GM12878 (cell line): ENCODE results near the gene SSR3. TPM values are rescaled to one million over a fixed set of nuclear protein-coding genes. Genes with fewer than 3 reads are reported as not detected.
A peak's percentile ranks its signal among the peaks of the same experiment; 100 is the strongest.

Experiments used
- ATAC-seq: fragments of 200-7000 bp; cut with Tn5 transposase; 3 replicates; pipeline ENCODE4 v1.9.1; 2020; ENCODE audit warnings: mild to moderate bottlenecking, moderate library complexity
- BruUV-seq: library from RNA; stranded (reverse); fragments of 400-500 nt; replicated peaks from 2 replicates; lab custom pipeline; 2021; lab: Mats Ljungman, UMichigan
- CTCF ChIA-PET: fragments of 300-600 bp; sonication (Branson Sonifier 250); formaldehyde crosslinking; extraction: SDS; loops from one replicate; lab custom pipeline; 2021; ENCODE audit warnings: inconsistent platforms; lab: Yijun Ruan, JAX
- POLR2A ChIA-PET: fragments of 350-600 bp; formaldehyde crosslinking; extraction: SDS; loops from one replicate; lab custom pipeline; 2021; ENCODE audit warnings: inconsistent platforms; lab: Charles Lee
- RAD21 ChIA-PET: fragments of 300-600 bp; sonication (Branson Sonifier 250); formaldehyde crosslinking; loops from one replicate; lab custom pipeline; 2023; ENCODE audit warnings: antibody characterized with exemption; ENCODE audit not compliant: unreplicated experiment; lab: Charles Lee
- SMC1A ChIA-PET: fragments of 300-600 bp; sonication (Branson Sonifier 250); formaldehyde crosslinking; loops from one replicate; lab custom pipeline; 2023; ENCODE audit not compliant: unreplicated experiment, uncharacterized antibody; lab: Charles Lee
- DNase-seq: peaks from one replicate; pipeline ENCODE4 v3.0.0-alpha.2; 2011; ENCODE audit warnings: low read depth, low spot score
- FAIRE-seq: peaks from 3 replicates; lab custom pipeline; 2011; peaks lifted over from hg19 to GRCh38; lab: Jason Lieb, UNC
- H2AFZ ChIP-seq: 2 replicates; pipeline ENCODE4 v1.6.0; 2011; ENCODE audit warnings: low read depth, low read length, control low read depth; ENCODE audit not compliant: control insufficient read depth
- H3K27ac ChIP-seq: 2 replicates; pipeline ENCODE4 v1.5.1; 2011; ENCODE audit warnings: control low read depth; ENCODE audit not compliant: control insufficient read depth, insufficient read depth
- H3K27me3 ChIP-seq, 2 experiments: replicated peaks in 1 of 2; 2 replicates each; pipeline versions ENCODE4 v1.6.0 to v1.6.1; 2011; ENCODE audit warnings: low read length in 1 of 2; ENCODE audit not compliant: control insufficient read depth in 2 of 2, insufficient read depth in 2 of 2
- H3K36me3 ChIP-seq, 2 experiments: 2 replicates each; pipeline ENCODE4 v1.5.1; 2011; ENCODE audit warnings: low read length in 1 of 2; ENCODE audit not compliant: control insufficient read depth in 2 of 2, insufficient read depth in 2 of 2
- H3K4me1 ChIP-seq: 2 replicates; pipeline ENCODE4 v1.6.1; 2011; ENCODE audit warnings: mild to moderate bottlenecking, low read length, moderate library complexity, mixed read lengths; ENCODE audit not compliant: control insufficient read depth, insufficient read depth
- H3K4me2 ChIP-seq: 2 replicates; pipeline ENCODE4 v1.6.0; 2011; ENCODE audit warnings: control low read depth; ENCODE audit not compliant: control insufficient read depth, insufficient read depth
- H3K4me3 ChIP-seq: fragments of 200-600 bp; sonication (generic); 2 replicates; pipeline ENCODE4 v1.5.1; 2016
- H3K79me2 ChIP-seq: 2 replicates; pipeline ENCODE4 v1.6.0; 2011; ENCODE audit warnings: low read length; ENCODE audit not compliant: control insufficient read depth, insufficient read depth
- H3K9ac ChIP-seq: 2 replicates; pipeline ENCODE4 v1.8.0; 2011; ENCODE audit warnings: low read length, control low read depth, mixed read lengths; ENCODE audit not compliant: control insufficient read depth, insufficient read depth
- H3K9me3 ChIP-seq: replicated peaks from 3 replicates; pipeline ENCODE4 v1.5.1; 2011; ENCODE audit warnings: mild to moderate bottlenecking, low read length; ENCODE audit not compliant: control insufficient read depth, insufficient read depth
- H4K20me1 ChIP-seq: 2 replicates; pipeline ENCODE4 v1.6.0; 2011; ENCODE audit not compliant: control insufficient read depth, insufficient read depth
- ATF2 ChIP-seq: IDR thresholded peaks from 2 replicates; pipeline ENCODE4 v1.6.1; 2012; ENCODE audit warnings: low read length, inconsistent platforms
- CHD4 ChIP-seq: fragments of 200-600 bp; sonication (generic); IDR thresholded peaks from 2 replicates; pipeline ENCODE4 v1.6.1; 2016; ENCODE audit warnings: mild to moderate bottlenecking
- EP300 ChIP-seq, 2 experiments: fragments of 150-350 bp in 1 of 2; IDR thresholded peaks; 2 replicates each; pipeline ENCODE4 v1.6.1; 2011 to 2012; ENCODE audit warnings: low read depth in 2 of 2, low read length in 2 of 2, borderline replicate concordance in 1 of 2, improper control_type of control experiment in 1 of 2, inconsistent platforms in 1 of 2; ENCODE audit not compliant: control insufficient read depth in 1 of 2
- ESRRA ChIP-seq: IDR thresholded peaks from 2 replicates; pipeline ENCODE4 v1.6.1; 2012; ENCODE audit warnings: mild to moderate bottlenecking, low read length, improper control_type of control experiment
- GABPA ChIP-seq: IDR thresholded peaks from 2 replicates; pipeline ENCODE4 v1.6.1; 2014; ENCODE audit warnings: antibody characterized with exemption, low read depth, mild to moderate bottlenecking, inconsistent platforms
- IRF3 ChIP-seq: fragments of 450-650 bp; IDR thresholded peaks from 2 replicates; pipeline ENCODE4 v1.6.1; 2014; ENCODE audit warnings: mild to moderate bottlenecking
- JUNB ChIP-seq: IDR thresholded peaks from 2 replicates; pipeline ENCODE4 v1.6.1; 2016; ENCODE audit warnings: antibody characterized with exemption, mild to moderate bottlenecking
- JUND ChIP-seq: IDR thresholded peaks from 2 replicates; pipeline ENCODE4 v1.6.1; 2012; ENCODE audit warnings: low read depth, mild to moderate bottlenecking, low read length, improper control_type of control experiment, moderate library complexity
- NR2F1 ChIP-seq: fragments of 450-650 bp; conservative IDR thresholded peaks from 2 replicates; pipeline ENCODE4 v1.6.1; 2017; ENCODE audit warnings: mild to moderate bottlenecking
- RAD51 ChIP-seq: fragments of 450-650 bp; IDR thresholded peaks from 2 replicates; pipeline ENCODE4 v1.6.1; 2016; ENCODE audit warnings: moderate library complexity, mild to moderate bottlenecking, inconsistent platforms
- SIX5 ChIP-seq: IDR thresholded peaks from 2 replicates; pipeline ENCODE4 v1.6.1; 2011; ENCODE audit warnings: mild to moderate bottlenecking, low read depth, low read length, moderate library complexity; ENCODE audit not compliant: severe bottlenecking
- SKIL ChIP-seq: fragments of 450-650 bp; IDR thresholded peaks from 2 replicates; pipeline ENCODE4 v1.6.1; 2017; ENCODE audit warnings: mild to moderate bottlenecking, low read depth, inconsistent platforms; ENCODE audit not compliant: poor library complexity, severe bottlenecking
- SPI1 ChIP-seq: IDR thresholded peaks from 2 replicates; pipeline ENCODE4 v1.6.1; 2011; ENCODE audit warnings: low read depth, mild to moderate bottlenecking, low read length, moderate library complexity, borderline replicate concordance; ENCODE audit not compliant: insufficient read depth
- SUPT20H ChIP-seq: IDR thresholded peaks from 2 replicates; pipeline ENCODE4 v1.6.1; 2011; ENCODE audit warnings: low read depth, mild to moderate bottlenecking, low read length, moderate library complexity, borderline replicate concordance; ENCODE audit not compliant: control insufficient read depth
- YBX1 ChIP-seq: fragments of 450-650 bp; IDR thresholded peaks from 2 replicates; pipeline ENCODE4 v1.6.1; 2016; ENCODE audit warnings: antibody characterized with exemption
- ZBTB33 ChIP-seq: fragments of 450-650 bp; IDR thresholded peaks from 2 replicates; pipeline ENCODE4 v1.6.1; 2017; ENCODE audit warnings: mild to moderate bottlenecking
- ZNF217 ChIP-seq: fragments of 450-650 bp; IDR thresholded peaks from 2 replicates; pipeline ENCODE4 v1.6.1; 2017; ENCODE audit warnings: antibody characterized with exemption, mild to moderate bottlenecking
- WGBS: methylation state at CpG from one replicate; pipeline ENCODE4 v1.1.6; 2016; ENCODE audit warnings: low lambda C conversion rate; ENCODE audit not compliant: insufficient replicate concordance, insufficient coverage; ENCODE audit errors: missing lambda C conversion rate; 5-methylcytosine and 5-hydroxymethylcytosine counted together
- in situ Hi-C: fragments of 300-500 bp; cut with MboI; formaldehyde crosslinking; loops from 9 replicates; pipeline ENCODE4 v1.14.3; 2018; ENCODE audit warnings: mixed read lengths
- intact Hi-C: fragments of 100-400 bp; cut with micrococcal nuclease; formaldehyde crosslinking; loops from one replicate; pipeline ENCODE4 v1.14.2; 2022; ENCODE audit not compliant: unreplicated experiment
- polyA plus RNA-seq, 11 experiments: library from polyadenylated mRNA; depleted of rRNA in 4 of 11; unstranded in 6 of 11; stranded (reverse) in 5 of 11; fragments of >200 nt; fragmentation: Nextera tagmentation in 4 of 11; fragmentation: Illumina TruSeq in 1 of 11; extraction: Ambion mirVana in 4 of 11; extraction: Trizol in 1 of 11; gene quantifications; 1 replicate in 1 of 11; 2 replicates in 10 of 11; pipeline versions ENCODE4 v1.2.1 to v1.2.3, GENCODE V29; 2011 to 2016; ENCODE audit warnings: inconsistent platforms in 2 of 11, missing spikeins in 2 of 11, low read depth in 1 of 11
- total RNA-seq, 4 experiments: library from RNA; depleted of rRNA in 3 of 4; stranded (reverse); fragments of >200 nt in 3 of 4; fragmentation: Illumina TruSeq in 1 of 4; extraction: Trizol in 1 of 4; gene quantifications; 2 replicates each; pipeline versions ENCODE4 v1.2.1 to v1.2.3, GENCODE V29; 2013 to 2021

SSR3 gene
- total and polyA plus RNA-seq, 10 of the 15 experiments (the other 5 are each of a cell fraction or from before 2014, with no cell fraction given), result 133 to 345 (median 191) TPM

DNA sequence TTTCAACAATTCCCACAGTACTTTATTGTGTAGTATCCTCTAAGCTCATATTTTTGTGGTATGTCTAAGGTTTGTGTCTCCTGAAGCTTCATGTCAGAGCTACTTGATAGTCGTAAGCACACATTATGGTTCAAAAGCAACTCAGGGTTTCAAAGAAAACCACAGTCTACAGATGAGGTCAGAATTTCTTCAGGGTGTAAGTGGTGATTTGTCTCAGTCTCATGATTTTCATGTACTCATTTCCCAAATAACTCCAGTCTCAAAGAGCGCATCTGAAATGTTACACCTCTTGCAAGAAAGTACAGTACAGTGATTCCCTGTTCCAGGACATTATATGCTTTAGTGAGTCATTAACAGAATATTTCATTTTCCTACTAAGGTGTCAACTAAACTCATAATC is 47.5 kb upstream of the SSR3 start (continued):
- TF ChIP-seq SKIL, result peak; percentile 59
- no peak for TF ChIP-seq IRF3
- no peak for TF ChIP-seq NR2F1
- TF ChIP-seq, all 136 proteins: peak for 18

DNA sequence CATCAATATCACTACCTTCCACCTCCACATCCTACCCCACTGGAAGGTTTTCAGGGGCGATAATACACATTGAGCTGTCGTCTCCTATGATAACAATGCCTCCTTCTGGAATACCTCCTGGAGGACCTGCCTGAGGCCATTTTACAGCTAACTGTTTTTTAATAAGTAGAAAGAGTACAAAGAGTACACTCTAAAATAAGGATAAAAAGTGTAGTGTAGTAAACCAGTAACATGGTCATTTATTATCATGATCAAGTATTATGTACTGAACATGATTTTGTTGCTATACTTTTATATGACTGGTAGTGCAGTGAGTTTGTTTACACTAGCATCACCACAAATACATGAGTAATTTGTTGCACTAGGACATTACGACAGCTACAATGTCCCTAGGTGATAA is 46.6 kb upstream of the SSR3 start:
- Histone ChIP-seq H3K4me2 (no peak overlapping the region), H3K27me3 (no peaks in the 10 kb centered on the region), H4K20me1 (no peaks in the 10 kb centered on the region), H2AFZ (no peak overlapping the region), H3K4me3 (no peak overlapping the region), H3K9me3 (no peaks in the 10 kb centered on the region; the same call in 2 of the 3 replicates), H3K9ac (no peak overlapping the region), H3K27ac (no peak overlapping the region), H3K4me1 (peaks cover 15% of the 10 kb centered on the region), H3K79me2 (no peaks in the 10 kb centered on the region), H3K36me3 (no peaks in the 10 kb centered on the region)
- 99% methylated on average over 3 of the region's 3 CpGs for WGBS
- RAD21 ChIA-PET, result interaction anchor here (0.9 to 1.2 kb wide), 2 partner anchors 38 to 40 kb away, joined by 3 read pairs; no protein-coding TSS in a partner anchor
- in situ Hi-C loops (no loop called here), intact Hi-C loops (no loop called here)
- POLR2A ChIA-PET, result interaction anchor here (0.8 kb wide), 1 partner anchor 14 kb away, joined by 3 read pairs; no protein-coding TSS in a partner anchor
- SMC1A ChIA-PET, result interaction anchor here (0.6 to 2.1 kb wide), 13 partner anchors 14 to 109 kb away, joined by 3 to 6 read pairs (median 3); no protein-coding TSS in a partner anchor
- DNase-seq (no peak), FAIRE-seq (no peak), ATAC-seq (no peak)
- no TSS peak for BruUV-seq
- CTCF ChIA-PET, result interaction anchor here (0.6 to 1.5 kb wide), 5 partner anchors 9 to 466 kb away, joined by 3 to 4 read pairs (median 4); no protein-coding TSS in a partner anchor
- TF ChIP-seq EP300 (IDR thresholded peaks at IDR 0.05; ENCODE audit: borderline replicate concordance in 1 of 2, control insufficient read depth in 1 of 2, low read depth in 2 of 2, low read length in 2 of 2), result no peak
- no peak for TF ChIP-seq ESRRA
- TF ChIP-seq JUND, result no peak
- no peak for TF ChIP-seq ATF2
- no peak for TF ChIP-seq SIX5
- no peak for TF ChIP-seq YBX1
- no peak for TF ChIP-seq ZBTB33
- no peak for TF ChIP-seq RAD51
- TF ChIP-seq CHD4, result no peak
- TF ChIP-seq SPI1, result no peak
- TF ChIP-seq GABPA, result no peak
- no peak for TF ChIP-seq JUNB
- no peak for TF ChIP-seq ZNF217
- no peak for TF ChIP-seq SUPT20H
